Measurements from ENCODE around the gene HTT.

The HTT gene

GRCh38 chr4:3193531-3194203 is 119.2 kb downstream of the HTT start:
- no peaks in the 10 kb centered on the region for H3K9me3 ChIP-seq (ENCODE audit: insufficient read depth, low read depth, low read length)
- no peak overlapping the region for H2AFZ ChIP-seq (ENCODE audit: low read length)
- H3K9me2 ChIP-seq (replicated peaks; ENCODE audit: low read depth, low read length), result no peaks in the 10 kb centered on the region
- H3K4me2 ChIP-seq (ENCODE audit: low read depth, low read length, poor library complexity, severe bottlenecking), result no peak overlapping the region
- peaks cover 21% of the 10 kb centered on the region; the same call in 1 of the 2 replicates for H3K36me3 ChIP-seq (ENCODE audit: insufficient read depth, low read length)
- H3K9ac ChIP-seq (ENCODE audit: low read depth, low read length, poor library complexity, severe bottlenecking), result no peak overlapping the region
- H3K4me1 ChIP-seq (ENCODE audit: insufficient read depth, low read length, poor library complexity, severe bottlenecking), result peaks cover 33% of the 10 kb centered on the region
- H3K27me3 ChIP-seq (ENCODE audit: insufficient read depth, low read length, poor library complexity, severe bottlenecking), result no peaks in the 10 kb centered on the region
- no peaks in the 10 kb centered on the region for H4K20me1 ChIP-seq (ENCODE audit: insufficient read depth, low read length, poor library complexity, severe bottlenecking)
- no peak overlapping the region for H3K4me3 ChIP-seq (ENCODE audit: low read length, poor library complexity, severe bottlenecking)
- H3F3A ChIP-seq (ENCODE audit: low read depth), result no peaks in the 10 kb centered on the region
- H3K79me2 ChIP-seq (ENCODE audit: insufficient read depth, low read length), result no peaks in the 10 kb centered on the region; the same call in 1 of the 2 replicates
- TF ChIP-seq EZH2phosphoT487 (IDR thresholded peaks at IDR 0.05; ENCODE audit: borderline replicate concordance), result no peak
- TF ChIP-seq, protein P1, sequence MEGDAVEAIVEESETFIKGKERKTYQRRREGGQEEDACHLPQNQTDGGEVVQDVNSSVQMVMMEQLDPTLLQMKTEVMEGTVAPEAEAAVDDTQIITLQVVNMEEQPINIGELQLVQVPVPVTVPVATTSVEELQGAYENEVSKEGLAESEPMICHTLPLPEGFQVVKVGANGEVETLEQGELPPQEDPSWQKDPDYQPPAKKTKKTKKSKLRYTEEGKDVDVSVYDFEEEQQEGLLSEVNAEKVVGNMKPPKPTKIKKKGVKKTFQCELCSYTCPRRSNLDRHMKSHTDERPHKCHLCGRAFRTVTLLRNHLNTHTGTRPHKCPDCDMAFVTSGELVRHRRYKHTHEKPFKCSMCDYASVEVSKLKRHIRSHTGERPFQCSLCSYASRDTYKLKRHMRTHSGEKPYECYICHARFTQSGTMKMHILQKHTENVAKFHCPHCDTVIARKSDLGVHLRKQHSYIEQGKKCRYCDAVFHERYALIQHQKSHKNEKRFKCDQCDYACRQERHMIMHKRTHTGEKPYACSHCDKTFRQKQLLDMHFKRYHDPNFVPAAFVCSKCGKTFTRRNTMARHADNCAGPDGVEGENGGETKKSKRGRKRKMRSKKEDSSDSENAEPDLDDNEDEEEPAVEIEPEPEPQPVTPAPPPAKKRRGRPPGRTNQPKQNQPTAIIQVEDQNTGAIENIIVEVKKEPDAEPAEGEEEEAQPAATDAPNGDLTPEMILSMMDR (conservative IDR thresholded peaks at IDR 0.05; ENCODE audit: low read length), result peak; percentile 74

- Histone ChIP-seq H3K4me2 (ENCODE audit: low read depth, low read length, poor library complexity, severe bottlenecking) (peak overlapping the region; percentile 72), H3K9ac (ENCODE audit: low read depth, low read length, poor library complexity, severe bottlenecking) (peak overlapping the region; percentile 68)
These were observed 122.3 kb downstream of the HTT start for GRCh38 chr4:3196670-3197359.

DNA sequence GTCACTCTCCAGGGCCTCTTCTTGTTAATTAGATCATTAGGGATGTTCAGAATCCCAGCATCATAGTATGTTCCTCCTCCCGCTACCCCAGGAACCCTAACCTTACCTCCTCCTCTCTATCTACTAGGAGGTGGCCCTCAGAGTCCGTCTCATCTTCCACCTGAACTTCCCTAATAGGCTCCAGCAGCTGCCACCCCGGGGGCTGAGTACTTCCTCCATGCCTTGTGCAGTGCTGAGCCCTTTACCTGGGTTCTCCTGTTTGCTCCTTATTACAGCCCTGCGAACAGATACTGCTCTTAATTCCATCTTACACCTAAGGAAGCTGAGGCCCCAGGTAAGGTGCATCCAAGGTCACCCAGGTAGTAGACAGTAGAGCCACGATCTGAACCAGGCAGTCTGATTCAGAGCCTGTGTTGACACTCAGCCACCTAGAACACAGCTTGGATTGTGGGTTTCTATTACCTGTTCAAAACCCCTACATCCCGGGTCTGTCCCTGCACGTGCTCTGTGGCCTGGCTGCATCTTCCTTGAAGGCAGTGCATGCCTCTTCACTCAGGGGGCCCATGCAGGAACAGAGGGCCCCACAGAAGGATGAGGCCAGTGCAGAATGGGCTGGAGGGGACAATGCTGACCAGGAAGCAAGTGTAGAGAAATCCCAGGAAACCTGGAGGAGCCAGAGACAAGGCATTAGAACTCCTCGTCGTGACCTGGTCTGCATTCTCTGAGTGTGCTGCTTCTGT is 123.1 kb downstream of the HTT start:
- H3F3A ChIP-seq (ENCODE audit: low read depth), result peaks cover 16% of the 10 kb centered on the region
- no peak overlapping the region for H2AFZ ChIP-seq (ENCODE audit: low read length)
- H3K36me3 ChIP-seq (ENCODE audit: insufficient read depth, low read length), result 0 out of 2 replicates have a peak, but pooled peaks cover 3% of the 10 kb centered on the region
- H3K27me3 ChIP-seq (ENCODE audit: insufficient read depth, low read length, poor library complexity, severe bottlenecking), result no peaks in the 10 kb centered on the region
- no peaks in the 10 kb centered on the region for H3K9me3 ChIP-seq (ENCODE audit: insufficient read depth, low read depth, low read length)
- TF ChIP-seq EZH2phosphoT487 (IDR thresholded peaks at IDR 0.05; ENCODE audit: borderline replicate concordance), result no peak
- TF ChIP-seq, protein P1 (conservative IDR thresholded peaks at IDR 0.05; ENCODE audit: low read length), result no peak
- H3K4me3 ChIP-seq (ENCODE audit: low read length, poor library complexity, severe bottlenecking), result no peak overlapping the region
- H3K9ac ChIP-seq (ENCODE audit: low read depth, low read length, poor library complexity, severe bottlenecking), result peak overlapping the region; percentile 68
- no peaks in the 10 kb centered on the region; the same call in 1 of the 2 replicates for H3K79me2 ChIP-seq (ENCODE audit: insufficient read depth, low read length)
- H3K4me2 ChIP-seq (ENCODE audit: low read depth, low read length, poor library complexity, severe bottlenecking), result peak overlapping the region; percentile 72
- peaks cover 61% of the 10 kb centered on the region for H3K4me1 ChIP-seq (ENCODE audit: insufficient read depth, low read length, poor library complexity, severe bottlenecking)
- H3K9me2 ChIP-seq (replicated peaks; ENCODE audit: low read depth, low read length), result no peaks in the 10 kb centered on the region
- no peaks in the 10 kb centered on the region for H4K20me1 ChIP-seq (ENCODE audit: insufficient read depth, low read length, poor library complexity, severe bottlenecking)

More at GRCh38 chr4:3196670-3197359, 122.3 kb downstream of the HTT start:
- H4K20me1 ChIP-seq (ENCODE audit: insufficient read depth, low read length, poor library complexity, severe bottlenecking), result no peaks in the 10 kb centered on the region
- peak overlapping the region; percentile 36 for H3K4me3 ChIP-seq (ENCODE audit: low read length, poor library complexity, severe bottlenecking)
- H3K36me3 ChIP-seq (ENCODE audit: insufficient read depth, low read length), result 0 out of 2 replicates have a peak, but pooled peaks cover 3% of the 10 kb centered on the region
- no peaks in the 10 kb centered on the region for H3K9me2 ChIP-seq (replicated peaks; ENCODE audit: low read depth, low read length)
- H3F3A ChIP-seq (ENCODE audit: low read depth), result peaks cover 11% of the 10 kb centered on the region
- H3K4me1 ChIP-seq (ENCODE audit: insufficient read depth, low read length, poor library complexity, severe bottlenecking), result peaks cover 57% of the 10 kb centered on the region
- no peaks in the 10 kb centered on the region for H3K27me3 ChIP-seq (ENCODE audit: insufficient read depth, low read length, poor library complexity, severe bottlenecking)
- no peak for TF ChIP-seq EZH2phosphoT487 (IDR thresholded peaks at IDR 0.05; ENCODE audit: borderline replicate concordance)
- TF ChIP-seq, protein P1 (conservative IDR thresholded peaks at IDR 0.05; ENCODE audit: low read length), result no peak
- H3K9me3 ChIP-seq (ENCODE audit: insufficient read depth, low read depth, low read length), result no peaks in the 10 kb centered on the region
- H2AFZ ChIP-seq (ENCODE audit: low read length), result no peak overlapping the region
- H3K79me2 ChIP-seq (ENCODE audit: insufficient read depth, low read length), result no peaks in the 10 kb centered on the region; the same call in 1 of the 2 replicates

All from Loucy (cell line).